ENCODE results near the gene EPSTI1.
"Not testable (repeated sequence)": the region's sequence is repeated elsewhere in the genome, so short reads cannot be mapped to it uniquely, and the experiment has no call there.

The EPSTI1 gene, protein sequence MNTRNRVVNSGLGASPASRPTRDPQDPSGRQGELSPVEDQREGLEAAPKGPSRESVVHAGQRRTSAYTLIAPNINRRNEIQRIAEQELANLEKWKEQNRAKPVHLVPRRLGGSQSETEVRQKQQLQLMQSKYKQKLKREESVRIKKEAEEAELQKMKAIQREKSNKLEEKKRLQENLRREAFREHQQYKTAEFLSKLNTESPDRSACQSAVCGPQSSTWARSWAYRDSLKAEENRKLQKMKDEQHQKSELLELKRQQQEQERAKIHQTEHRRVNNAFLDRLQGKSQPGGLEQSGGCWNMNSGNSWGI

DNA sequence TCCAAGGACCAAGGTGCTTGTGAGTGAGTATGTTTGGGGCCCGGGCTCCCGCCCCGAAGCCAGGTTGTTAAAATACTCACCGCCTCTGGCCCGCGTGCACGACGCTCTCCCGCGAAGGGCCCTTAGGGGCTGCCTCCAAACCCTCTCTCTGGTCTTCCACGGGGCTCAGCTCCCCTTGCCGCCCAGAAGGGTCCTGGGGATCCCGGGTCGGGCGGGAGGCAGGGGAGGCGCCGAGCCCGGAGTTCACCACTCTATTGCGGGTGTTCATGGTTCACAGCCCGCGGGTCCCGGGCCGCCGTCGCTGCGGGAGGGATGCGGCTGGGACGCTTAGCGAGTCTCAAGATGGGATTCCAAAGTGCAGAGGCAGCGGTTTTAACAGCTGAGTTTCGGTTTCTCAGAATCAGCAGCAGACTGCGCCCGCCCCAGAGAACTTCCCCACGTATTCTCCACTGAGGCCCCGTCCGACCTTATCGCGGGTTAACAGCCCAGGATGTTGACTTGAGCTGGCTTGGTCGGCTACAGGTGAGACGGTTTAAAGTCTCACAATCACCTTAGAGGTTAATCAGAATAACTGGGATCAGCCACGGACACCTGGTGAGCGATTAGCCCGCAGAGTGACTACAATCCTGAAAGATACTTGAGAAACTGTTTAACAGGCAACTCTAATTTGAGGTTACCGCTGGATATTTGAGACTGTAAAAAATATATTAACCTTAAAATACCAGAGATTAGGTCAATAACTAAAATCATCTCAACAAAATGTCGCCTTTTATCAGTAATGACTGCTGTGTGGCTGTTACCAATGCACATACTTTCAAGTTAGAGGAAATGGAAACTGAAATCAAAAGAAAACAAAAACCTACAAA, at the start of gene EPSTI1:
Gene EPSTI1 (minus strand): TSS at position 344 of the 866 bp plus-strand sequence. CDS start 76 bp downstream, at position 268.
- peak; percentile 29 to 86 (median 69) for DNase-seq

DNA sequence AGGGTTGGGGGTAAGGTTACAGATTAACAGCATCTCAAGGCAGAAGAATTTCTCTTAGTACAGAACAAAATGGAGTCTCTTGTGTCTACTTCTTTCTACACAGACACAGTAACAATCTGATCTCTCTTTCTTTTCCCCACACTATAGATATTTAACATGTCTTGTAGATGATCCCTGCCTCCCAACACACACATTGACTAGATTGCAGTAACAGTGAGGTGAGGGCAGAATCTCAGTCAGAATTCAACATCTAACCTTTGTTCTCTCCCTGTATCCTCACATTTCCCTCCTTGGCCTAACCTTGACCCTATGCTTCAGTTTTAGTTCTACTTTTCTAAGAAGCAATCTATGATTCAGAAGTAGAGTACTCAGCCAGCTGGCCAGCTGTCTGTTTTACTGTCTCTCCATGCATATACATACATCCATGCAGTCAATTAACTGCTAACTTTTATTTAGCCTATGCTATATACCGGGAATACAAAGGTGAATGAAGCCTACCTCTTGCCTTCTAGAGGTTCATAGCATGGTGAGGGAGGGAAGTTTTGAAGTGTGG, 49.4 kb upstream of the EPSTI1 start:
- DNase-seq: no peak

DNA sequence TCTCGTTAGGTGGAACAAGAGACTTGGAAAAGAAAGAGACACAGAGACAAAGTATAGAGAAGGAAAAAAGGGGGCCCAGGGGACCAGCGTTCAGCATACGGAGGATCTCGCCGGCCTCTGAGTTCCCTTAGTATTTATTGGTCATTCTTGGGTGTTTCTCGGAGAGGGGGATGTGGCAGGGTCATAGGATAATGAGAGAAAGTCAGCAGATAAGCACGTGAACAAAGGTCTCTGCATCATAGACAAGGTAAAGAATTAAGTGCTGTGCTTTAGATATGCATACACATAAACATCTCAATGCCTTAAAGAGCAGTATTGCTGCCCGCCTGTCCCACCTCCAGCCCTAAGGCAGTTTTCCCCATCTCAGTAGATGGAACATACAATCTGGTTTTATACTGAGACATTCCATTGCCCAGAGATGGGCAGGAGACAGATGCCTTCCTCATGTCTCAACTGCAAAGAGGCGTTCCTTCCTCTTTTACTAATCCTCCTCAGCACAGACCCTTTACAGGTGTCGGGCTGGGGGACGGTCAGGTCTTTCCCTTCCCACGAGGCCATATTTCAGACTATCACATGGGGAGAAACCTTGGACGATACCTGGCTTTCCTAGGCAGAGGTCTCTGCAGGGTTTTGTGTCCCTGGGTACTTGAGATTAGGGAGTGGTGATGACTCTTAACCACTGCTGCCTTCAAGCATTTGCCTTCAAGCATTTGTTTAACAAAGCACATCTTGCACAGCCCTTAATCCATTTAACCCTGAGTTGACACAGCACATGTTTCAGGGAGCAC, 48.7 kb upstream of the EPSTI1 start:
- DNase-seq: not testable (repeated sequence)

DNA sequence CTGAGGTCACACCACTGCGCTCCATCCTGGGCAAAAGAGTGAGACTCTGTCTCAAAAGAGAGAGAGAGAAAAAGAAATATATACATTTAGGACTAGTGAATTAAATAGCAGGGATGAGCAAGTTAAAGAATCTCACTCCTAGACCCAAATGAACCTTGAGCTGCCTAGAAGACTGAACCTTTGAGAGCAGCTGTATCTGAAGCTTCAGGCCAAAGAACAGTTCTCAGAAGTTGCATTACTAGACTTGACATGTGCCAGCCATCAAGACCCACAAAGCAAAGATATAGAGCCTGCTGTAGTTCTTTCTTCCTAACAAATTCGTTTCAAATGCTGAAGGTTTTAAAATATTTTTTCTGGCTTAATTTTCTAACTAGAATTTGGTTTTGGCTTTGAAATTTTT, 47.9 kb upstream of the EPSTI1 start:
- DNase-seq: no peak

DNA sequence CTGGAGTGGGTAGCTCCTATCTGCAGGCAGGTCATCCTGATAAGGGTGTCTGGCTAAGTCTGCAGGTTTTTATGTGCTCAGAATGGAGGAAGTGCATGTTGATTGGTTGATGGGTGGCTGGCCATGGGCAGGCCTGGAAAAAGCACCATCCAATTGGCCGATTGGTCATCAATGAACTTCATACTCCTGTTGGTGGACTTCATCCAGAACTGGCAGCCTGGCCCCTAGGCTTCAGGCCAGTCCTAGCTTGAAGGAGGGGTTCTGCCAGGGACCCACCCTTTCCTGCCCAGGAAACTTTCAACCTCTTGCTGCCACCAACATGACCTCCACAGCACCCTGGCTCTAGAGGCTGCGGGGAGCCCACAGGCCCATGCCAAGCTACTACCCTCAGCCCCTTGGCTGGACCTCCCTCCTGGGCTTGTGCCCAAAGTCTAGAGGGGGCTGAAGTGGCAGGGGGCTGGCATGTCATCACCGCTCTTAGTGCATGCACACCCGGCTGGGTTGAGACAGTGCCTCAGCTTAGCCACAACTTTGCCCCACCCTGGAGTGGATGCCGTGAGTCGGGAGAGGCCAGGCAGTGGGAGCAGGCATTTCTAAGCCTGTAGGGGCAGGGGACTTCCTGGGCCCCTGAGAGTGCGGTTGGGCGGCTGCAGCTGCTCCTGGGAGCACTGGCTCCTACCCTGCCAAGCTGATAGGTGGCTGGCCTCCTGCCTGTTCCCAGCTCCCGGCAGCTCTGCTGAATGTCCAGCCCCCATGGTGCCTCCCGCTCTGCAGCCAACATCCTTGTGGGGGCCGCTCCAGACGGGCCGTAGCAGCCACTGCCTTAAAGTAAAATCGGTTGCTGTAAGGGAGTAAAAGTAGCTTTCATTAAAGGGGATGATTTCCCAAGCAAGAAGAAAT, 44.6 kb upstream of the EPSTI1 start:
- no peak for DNase-seq

DNA sequence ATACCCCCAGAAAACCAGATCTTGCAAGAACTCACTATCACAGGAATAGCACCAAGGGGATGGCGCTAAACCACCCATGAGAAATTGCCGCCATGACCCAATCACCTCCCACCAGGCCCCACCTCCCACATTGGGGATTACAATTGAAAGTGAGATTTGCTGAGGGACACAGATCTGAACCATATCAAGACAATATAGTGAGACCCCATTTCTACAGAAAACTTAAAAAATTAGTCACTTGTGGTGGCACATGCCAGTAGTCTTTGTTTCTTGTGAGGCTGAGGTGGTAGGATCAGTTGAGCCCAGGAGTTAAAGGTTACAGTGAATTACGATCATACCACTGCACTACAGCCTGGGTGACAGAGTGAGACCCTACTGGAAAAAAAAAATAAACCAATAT, 41.0 kb upstream of the EPSTI1 start:
- DNase-seq: no peak

DNA sequence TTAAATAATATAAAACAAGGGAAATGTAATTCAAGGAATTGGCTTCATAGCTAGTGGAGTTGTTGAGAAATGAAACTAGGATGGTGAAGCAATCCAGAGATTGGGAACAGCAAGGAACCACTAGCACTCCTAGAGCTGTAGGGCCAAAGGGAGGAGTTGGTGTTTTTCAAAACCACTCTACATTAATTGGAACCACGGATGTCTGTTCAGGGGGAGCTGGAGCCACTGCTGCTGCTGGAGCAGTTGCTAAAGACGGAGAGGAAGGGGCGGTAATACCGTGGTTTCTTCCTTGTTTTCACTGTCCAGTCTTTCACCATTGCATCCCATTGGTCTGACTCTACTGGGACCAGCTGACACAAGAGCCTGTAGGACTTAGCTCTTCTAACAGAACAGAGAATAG, 39.8 kb upstream of the EPSTI1 start:
- DNase-seq: no peak

DNA sequence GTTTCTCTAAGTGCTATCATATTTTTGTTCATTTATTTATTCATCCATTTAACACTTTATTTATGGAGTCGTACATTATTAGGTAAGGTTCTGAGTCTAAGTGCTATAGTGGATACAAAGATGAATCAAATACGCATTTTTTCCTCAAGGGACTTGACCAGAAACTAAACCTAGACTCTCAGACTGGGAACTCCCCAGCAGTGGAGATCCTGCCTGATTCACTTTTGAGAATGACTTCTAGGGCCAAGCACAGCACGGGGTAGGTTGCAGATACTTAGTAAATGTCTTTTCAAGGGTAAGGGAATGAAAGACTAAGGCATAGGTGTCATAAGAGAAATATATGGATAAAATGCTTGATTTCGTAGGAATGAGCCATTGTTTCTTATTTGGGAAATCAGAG, 38.5 kb upstream of the EPSTI1 start:
- no peak for DNase-seq

DNA sequence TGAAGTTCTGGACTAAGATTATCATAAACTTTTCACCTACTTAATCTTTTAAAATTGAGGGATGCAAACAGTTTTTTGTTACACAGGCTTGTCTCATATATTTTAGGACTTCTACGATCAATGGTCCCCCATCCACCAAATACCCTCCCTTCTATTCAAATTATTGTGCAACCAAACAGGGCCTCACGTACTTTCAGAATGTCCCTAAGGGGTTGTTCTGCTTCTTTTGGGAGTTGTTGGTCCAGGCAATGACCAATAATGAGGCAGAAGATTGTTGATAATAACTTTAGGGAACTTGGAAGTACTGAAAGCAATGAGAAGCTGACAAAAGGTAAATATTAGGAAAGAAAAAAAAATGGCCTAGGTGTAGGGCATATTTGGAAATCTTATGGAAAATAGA, 34.2 kb upstream of the EPSTI1 start:
- no peak for DNase-seq

DNA sequence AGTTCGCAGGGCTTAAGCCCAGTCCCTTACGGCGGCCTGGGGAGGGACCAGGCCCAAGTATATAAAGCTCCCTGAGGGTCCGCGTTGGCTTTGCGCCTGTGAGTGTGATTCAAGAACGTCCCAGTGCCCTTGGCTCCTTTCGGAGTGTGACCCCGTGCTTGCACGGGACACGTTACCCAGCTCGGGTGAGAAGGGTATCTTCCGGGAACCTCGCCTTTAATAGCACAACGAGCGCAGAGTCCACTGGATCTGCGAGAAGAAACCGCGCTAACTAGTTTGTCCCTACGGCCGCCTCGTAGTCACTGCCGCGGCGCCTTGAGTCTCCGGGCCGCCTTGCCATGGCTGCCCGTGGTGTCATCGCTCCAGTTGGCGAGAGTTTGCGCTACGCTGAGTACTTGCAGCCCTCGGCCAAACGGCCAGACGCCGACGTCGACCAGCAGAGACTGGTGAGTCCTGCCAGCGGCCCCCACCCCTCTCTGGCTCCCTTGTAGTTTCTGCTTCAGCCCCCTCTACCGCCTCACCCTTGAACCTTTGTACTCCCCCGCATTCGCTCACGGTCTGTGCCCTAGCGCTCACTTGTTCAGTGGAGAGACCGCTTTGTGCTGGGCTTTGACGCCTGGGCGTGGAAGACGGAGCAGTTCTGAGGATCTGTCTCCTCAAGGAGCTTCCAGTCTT, 31.4 kb upstream of the EPSTI1 start, which contains the start of gene DNAJC15:
Gene DNAJC15 (plus strand): TSS at position 298 of the 675 bp plus-strand sequence. CDS start 41 bp downstream, at position 339.
- DNase-seq: peak; percentile 33 to 88 (median 75)

DNA sequence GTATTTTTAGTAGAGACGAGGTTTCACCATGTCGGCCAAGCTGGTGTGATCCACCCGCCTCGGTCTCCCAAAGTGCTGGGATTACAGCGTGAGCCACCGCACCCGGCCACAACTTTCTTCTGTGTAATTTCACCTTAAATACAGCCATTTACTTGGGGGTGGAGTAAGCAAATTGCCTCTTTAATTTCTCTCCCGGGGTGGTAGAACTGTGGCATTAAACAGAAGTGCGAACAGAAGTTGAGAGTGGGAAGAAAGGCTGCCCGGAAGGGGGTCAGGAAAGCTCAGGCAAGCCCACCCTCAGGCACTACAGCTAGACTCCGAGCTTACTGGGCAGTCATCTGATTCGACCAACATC, 30.9 kb upstream of the EPSTI1 start:
- no peak for DNase-seq

DNA sequence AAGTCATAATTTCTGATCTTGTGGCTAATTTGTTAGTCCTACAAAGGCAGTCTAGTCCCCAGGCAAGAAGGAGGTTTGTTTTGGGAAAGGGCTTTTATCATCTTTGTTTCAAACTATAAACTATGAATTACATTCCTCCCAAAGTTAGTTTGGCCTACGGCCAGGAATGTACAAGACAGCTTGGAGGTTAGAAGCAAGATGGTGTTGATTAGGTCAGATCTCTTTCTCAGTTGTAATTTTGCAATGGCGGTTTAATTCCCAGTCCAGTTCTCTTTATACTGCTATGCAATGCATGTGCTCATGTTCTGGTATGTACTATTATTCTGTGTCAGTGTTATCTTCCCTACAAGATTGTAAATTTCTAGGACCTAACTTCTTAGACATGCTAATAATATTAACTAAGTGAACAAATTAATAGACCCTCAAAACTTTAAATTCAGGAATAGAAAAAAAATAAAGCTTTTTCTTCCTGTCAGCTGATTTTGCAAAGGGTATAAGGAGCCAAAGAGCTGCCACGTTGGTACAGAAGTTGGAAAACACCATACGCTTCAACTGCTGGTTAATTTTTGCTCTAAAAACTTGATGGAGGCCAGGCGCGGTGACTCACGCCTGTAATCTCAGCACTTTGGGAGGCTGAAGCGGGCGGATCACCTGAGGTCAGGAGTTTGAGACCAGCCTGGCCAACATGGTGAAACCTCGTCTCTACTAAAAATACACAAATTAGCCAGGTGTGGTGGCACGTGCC, 30.1 kb upstream of the EPSTI1 start:
- DNase-seq: peak in 1 of 6 experiments; percentile 3

DNA sequence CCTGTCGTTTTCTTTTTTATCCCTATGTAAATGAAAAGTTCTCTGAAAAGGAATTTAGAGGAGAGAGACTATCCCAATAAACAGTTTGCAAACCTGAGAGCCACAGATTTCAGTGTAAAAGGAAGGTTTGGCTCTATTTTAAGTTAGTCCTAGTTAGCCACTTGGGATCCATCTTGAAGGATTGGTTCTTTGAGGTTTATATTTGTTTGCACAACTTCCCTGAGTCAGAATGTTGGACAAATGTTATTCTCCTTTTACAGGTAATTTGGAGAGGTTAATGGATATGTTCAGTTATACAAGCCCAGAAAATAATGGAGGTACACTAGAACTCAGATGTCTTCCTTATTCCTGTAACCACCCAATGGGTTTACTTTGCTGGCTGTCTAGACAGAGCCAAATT, 28.8 kb upstream of the EPSTI1 start:
- DNase-seq: no peak

DNA sequence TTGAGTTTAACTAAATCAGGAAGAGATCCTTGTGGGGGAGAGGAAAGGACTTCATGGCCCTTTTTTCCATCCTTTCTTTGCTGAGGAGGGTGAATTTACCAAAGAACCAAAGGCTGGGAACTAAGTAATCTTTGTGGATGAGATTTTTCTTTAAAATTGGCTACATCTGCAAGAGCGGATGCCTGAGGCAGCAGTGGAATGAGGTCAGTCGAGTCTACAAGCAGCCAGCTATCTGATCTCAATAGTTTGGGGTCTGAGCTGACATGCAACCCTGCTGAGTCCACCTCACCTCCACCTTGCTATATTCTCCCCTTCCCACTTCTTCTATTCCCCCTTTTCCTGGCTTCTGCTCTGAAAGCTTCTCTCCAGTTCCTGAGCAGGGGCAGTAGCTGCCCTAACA, 27.8 kb upstream of the EPSTI1 start:
- DNase-seq: no peak

DNA sequence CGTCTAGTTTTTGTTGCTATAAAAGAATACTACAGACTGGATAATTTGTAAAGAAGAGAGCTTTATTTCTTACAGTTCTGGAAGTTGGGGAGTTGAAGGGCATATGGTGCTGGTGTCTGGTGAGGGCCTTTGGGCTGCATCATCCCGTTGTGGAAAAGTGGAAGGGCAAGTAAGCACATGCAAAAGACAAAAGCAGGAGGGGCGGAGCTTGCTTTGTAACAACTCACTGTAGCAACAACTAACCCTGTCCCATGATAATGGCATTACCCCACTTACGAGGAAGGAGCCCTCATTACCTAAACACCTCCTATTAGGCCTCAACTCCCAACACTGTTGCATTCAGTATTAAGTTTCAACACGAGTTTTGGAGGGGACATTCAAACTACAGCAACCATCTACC, 24.2 kb upstream of the EPSTI1 start:
- DNase-seq: no peak

DNA sequence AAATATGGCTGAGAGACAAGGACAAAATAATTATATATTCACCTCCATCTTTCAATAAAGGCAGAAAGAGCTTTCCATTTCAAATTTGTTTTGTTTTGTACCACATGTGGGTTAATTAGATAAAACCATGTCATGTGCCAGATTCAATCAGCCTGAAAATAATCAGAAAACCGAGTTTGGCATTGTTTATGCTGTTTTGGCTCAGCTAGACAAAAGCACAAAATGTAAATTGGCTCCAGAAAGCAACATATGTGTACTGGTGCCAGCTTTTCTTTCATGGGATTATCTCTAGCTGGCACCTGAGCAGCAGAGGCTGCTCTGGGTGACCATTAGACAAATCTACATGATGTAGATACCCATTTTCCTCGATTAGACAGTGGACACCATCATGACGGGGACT, 22.1 kb upstream of the EPSTI1 start:
- no peak for DNase-seq

DNA sequence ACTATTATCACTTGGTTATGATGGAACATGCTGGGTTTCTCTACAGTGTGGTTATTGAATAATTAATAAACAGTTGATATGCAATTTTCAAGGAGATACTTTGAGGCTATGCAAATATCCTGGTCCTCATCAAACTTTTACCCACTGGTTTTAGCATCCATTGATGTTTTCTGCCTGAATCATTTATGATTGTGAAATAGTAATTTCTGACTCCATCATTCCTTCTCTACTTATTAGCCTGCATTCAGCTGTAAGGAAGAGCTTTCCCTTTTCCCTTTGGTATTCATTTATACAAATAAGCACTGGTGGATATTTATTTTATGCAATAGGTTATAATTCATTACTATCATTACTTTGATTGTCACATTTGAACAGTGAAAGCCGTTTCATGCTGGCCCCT, 17.5 kb upstream of the EPSTI1 start:
- no peak for DNase-seq

DNA sequence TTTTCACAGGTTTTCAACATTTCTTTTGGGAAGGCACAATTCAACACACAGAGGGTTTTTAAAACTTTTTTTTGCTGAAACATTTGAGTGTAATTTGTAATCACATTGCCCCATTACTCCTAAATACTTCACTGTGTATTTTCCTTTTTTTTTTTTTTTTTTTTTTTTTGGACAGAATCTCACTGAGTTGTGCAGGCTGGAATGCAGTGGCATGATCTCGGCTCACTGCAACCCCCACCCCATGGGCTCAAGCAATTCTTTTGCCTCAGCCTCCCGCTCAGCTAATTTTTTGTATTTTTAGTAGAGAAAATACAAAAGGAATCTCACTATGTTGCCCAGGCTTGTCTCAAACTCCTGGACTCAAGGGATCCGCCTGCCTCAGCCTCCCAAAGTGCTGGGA, 16.6 kb upstream of the EPSTI1 start:
- DNase-seq: no peak

DNA sequence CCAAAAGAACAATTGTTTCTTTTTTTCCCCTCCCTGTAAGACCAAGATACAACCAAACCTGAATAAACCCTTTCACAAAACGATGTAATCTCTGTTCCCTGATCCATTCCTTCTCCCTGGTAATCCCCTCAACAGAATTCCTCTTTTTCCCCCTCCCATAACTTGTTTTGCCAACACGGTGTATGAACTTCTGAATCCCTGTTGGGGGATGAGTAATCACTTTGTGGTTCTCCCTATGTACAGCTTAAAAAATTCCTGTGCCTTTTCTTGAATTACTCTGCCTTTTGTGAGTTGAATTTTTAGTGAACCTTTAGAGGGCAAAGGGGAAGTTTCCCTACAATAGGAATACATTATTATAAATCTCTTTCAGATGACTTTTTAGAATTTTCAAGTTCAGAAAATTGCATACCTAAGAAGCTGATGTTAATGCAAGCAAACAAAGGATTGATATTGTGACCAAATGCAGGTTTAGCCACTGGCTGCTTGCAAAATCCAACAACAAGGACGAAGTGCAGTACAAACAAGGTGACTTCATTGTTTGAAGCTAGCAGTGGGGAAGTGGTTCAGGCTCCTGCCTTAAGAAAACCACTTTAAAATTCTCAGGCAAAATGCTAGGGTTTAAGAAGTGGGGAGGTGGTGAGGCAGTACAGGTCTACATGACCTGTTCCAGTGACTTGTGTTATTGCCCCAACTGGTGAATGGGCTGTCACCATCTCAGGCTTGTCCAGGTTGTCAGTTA, 15.0 kb upstream of the EPSTI1 start:
- peak in 1 of 6 experiments; percentile 5 for DNase-seq
